ENCODE measurements around the gene CARD16. TPM values are rescaled to one million over a fixed set of nuclear protein-coding genes. Genes with fewer than 3 reads are reported as not detected.
"Not testable (repeated sequence)": the region's sequence is repeated elsewhere in the genome, so short reads cannot be mapped to it uniquely, and the experiment has no call there.

Gene CARD16
- polyA plus RNA-seq, 1 experiment: 0.87 TPM

DNA sequence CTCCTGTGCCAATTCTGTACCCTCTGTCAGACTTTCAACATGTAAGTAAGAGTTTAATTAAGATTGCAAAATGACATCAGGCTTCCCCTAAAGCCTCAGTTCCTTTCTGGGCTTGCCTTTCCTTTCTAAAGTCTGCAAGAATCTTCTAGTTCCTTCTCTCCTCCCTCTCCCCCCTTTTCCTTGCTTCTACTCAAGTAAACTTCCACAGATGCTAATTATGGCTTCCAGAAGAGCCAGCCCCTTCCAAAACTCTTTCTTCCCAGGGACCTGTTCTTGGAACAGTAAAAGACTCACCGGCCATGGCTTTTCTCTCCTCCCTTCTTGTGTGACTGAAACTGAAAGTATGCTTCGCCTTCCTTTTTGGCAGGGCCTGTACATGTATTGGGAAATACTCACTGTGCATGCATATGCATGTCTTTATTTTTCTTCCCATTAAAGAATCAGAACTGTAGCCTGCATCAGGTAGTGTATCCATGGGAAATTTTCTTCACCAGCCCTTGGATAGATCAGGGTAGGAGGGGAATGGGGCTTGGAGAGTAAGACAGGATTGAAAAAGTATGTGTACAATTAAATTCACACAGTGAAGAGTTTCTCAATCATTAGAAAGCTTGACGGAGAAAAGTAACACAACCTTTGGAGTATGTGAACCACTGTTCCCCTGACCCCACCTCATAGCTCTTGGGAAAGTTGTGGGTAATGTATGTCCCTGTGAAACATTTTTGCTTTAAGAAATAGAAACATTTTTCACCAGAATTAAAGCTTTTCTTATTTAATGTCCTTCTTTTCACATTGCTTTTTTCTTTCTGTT lies 10.1 kb downstream of the CARD16 start, which contains the start of gene CASP1:
CASP1 (minus strand) TSS at position 332 of the 808 bp plus-strand sequence; CDS start at position 301, 31 bp downstream.
- DNase-seq (ENCODE audit: low read depth): peak; percentile 49

DNA sequence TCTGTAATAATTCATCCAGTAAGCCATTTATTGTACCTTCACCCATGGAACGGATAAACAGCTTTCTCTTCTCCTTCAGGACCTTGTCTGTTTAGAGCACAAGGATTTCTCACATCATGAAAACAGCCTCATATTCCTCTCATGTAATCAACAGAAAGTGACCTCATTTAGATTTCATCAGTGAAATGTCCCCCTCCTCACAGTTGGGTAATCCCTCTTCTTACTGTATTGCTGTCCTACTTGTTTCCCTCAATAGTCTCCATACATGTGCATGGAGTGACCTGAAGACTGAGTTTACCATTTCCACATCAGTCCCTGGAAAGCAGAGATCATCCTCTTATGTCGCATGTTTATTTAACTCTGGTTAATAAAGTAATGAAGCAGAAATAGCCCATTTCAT lies 10.7 kb downstream of the CARD16 start:
- ChIA-PET CTCF (interaction anchor here (1.4 kb wide), 1 partner anchor 12 kb away, joined by 3 read pairs; no protein-coding TSS in a partner anchor), POLR2A (interaction anchor here (0.6 kb wide), 1 partner anchor 12 kb away, joined by 3 read pairs; no protein-coding TSS in a partner anchor)
- not testable (repeated sequence) for H3K36me3 ChIP-seq (ENCODE audit: control insufficient read depth, insufficient read depth, low read length); DNase-seq (ENCODE audit: low read depth); H3K27me3 ChIP-seq (ENCODE audit: control insufficient read depth, insufficient read depth, low read length)
- peak overlapping the region; percentile 42 for H3K4me3 ChIP-seq (ENCODE audit: low read depth, low read length)

More for the DNA sequence above, 10.1 kb downstream of the CARD16 start, which contains the start of gene CASP1:
- POLR2A ChIA-PET: interaction anchor here (0.6 kb wide), 1 partner anchor 67 kb away, joined by 3 read pairs; no protein-coding TSS in a partner anchor
- H3K36me3 ChIP-seq (ENCODE audit: control insufficient read depth, insufficient read depth, low read length): peaks cover 2% of the 10 kb centered on the region; the same call in 1 of the 2 replicates
- TF ChIP-seq, protein P1, sequence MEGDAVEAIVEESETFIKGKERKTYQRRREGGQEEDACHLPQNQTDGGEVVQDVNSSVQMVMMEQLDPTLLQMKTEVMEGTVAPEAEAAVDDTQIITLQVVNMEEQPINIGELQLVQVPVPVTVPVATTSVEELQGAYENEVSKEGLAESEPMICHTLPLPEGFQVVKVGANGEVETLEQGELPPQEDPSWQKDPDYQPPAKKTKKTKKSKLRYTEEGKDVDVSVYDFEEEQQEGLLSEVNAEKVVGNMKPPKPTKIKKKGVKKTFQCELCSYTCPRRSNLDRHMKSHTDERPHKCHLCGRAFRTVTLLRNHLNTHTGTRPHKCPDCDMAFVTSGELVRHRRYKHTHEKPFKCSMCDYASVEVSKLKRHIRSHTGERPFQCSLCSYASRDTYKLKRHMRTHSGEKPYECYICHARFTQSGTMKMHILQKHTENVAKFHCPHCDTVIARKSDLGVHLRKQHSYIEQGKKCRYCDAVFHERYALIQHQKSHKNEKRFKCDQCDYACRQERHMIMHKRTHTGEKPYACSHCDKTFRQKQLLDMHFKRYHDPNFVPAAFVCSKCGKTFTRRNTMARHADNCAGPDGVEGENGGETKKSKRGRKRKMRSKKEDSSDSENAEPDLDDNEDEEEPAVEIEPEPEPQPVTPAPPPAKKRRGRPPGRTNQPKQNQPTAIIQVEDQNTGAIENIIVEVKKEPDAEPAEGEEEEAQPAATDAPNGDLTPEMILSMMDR (IDR thresholded peaks at IDR 0.05; ENCODE audit: insufficient read depth, low read depth, low read length): no peak
- peak within 1 kb of the TSS; percentile 42 for H3K4me3 ChIP-seq (ENCODE audit: low read depth, low read length)
- CTCF ChIA-PET: no interaction called here
- no peaks in the 10 kb centered on the region for H3K27me3 ChIP-seq (ENCODE audit: control insufficient read depth, insufficient read depth, low read length)

DNA sequence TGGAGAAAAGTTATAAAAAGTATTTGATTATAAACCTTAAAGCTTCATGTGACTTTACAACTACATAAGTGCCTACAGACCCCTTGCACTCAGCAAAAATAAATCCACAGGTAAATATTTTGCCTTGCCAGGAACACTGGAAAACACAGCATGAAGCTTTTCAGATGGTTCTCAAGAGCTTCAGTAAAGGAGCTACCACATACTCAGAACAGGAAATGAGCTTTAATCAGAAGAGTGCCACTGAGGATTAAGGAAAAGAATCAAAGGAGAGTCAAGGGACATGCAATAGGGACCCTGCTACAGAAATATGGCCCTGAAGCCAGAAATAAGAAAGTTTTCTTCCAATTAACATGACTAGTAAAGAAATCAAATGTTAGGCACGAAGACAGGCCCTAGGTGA lies 11.4 kb downstream of the CARD16 start:
- POLR2A ChIA-PET: interaction anchor here (0.6 kb wide), 1 partner anchor 13 kb away, joined by 3 read pairs; no protein-coding TSS in a partner anchor
- CTCF ChIA-PET: interaction anchor here (1.4 kb wide), 1 partner anchor 12 kb away, joined by 3 read pairs; no protein-coding TSS in a partner anchor
- no peak overlapping the region for H3K4me3 ChIP-seq (ENCODE audit: low read depth, low read length)

DNA sequence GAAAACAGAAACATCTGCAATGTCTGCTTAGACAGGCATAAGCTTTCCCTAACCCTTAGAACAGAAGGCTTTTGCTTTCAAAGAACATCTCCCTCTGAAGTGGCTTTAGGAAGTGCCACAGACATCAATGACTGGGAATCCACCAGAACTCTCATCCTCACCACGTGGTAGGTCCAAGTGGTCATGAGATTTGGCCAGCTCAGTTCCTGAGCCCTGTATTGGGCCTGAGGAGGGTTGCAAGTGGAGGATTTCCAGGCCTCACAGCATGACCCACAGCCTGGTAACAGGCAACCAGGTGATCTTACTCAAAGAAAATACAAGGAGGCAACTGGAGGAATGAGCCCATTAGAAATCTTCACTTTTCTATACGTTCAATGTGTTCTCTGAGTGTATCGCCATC lies 11.8 kb downstream of the CARD16 start:
- no peak overlapping the region for H3K4me3 ChIP-seq (ENCODE audit: low read depth, low read length)
- no peak for DNase-seq (ENCODE audit: low read depth)
- CTCF ChIA-PET: interaction anchor here (1.4 kb wide), 1 partner anchor 13 kb away, joined by 3 read pairs; no protein-coding TSS in a partner anchor
- H3K27me3 ChIP-seq (ENCODE audit: control insufficient read depth, insufficient read depth, low read length): no peaks in the 10 kb centered on the region
- POLR2A ChIA-PET: no interaction called here
- TF ChIP-seq, protein P1 (IDR thresholded peaks at IDR 0.05; ENCODE audit: insufficient read depth, low read depth, low read length): no peak
- H3K36me3 ChIP-seq (ENCODE audit: control insufficient read depth, insufficient read depth, low read length): peaks cover 2% of the 10 kb centered on the region; the same call in 1 of the 2 replicates

More for the DNA sequence above, 11.4 kb downstream of the CARD16 start:
- Histone ChIP-seq H3K27me3 (ENCODE audit: control insufficient read depth, insufficient read depth, low read length) (no peaks in the 10 kb centered on the region), H3K36me3 (ENCODE audit: control insufficient read depth, insufficient read depth, low read length) (peaks cover 2% of the 10 kb centered on the region; the same call in 1 of the 2 replicates)
- TF ChIP-seq, protein P1 (IDR thresholded peaks at IDR 0.05; ENCODE audit: insufficient read depth, low read depth, low read length): no peak
- no peak for DNase-seq (ENCODE audit: low read depth)

DNA sequence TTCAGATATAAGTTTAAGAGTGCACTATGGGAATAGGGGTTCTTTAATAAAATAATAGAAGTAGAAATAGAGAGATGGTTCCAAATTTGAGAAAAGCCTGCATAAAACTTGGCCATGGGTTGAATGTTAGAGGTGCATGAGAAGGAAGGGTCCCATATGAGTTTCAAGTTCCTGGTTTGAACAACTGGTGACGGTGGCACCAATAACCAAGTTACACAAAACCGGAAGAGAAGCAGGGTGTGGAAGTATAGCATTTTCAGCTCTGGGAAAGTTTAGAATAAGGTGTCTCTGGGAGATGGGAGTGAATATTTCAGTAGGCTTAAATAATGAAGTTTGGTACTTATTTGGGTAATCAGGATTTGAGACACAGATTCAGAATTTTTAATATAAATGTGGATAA lies 12.6 kb downstream of the CARD16 start:
- TF ChIP-seq, protein P1 (IDR thresholded peaks at IDR 0.05; ENCODE audit: insufficient read depth, low read depth, low read length): no peak
- no peak overlapping the region for H3K4me3 ChIP-seq (ENCODE audit: low read depth, low read length)
- H3K36me3 ChIP-seq (ENCODE audit: control insufficient read depth, insufficient read depth, low read length): peaks cover 2% of the 10 kb centered on the region; the same call in 1 of the 2 replicates
- ChIA-PET POLR2A (no interaction called here), CTCF (no interaction called here)
- no peak for DNase-seq (ENCODE audit: low read depth)
- no peaks in the 10 kb centered on the region for H3K27me3 ChIP-seq (ENCODE audit: control insufficient read depth, insufficient read depth, low read length)
